Measurements from ENCODE around the gene VEGFA. TPM values are rescaled to one million over a fixed set of nuclear protein-coding genes. Genes with fewer than 3 reads are reported as not detected.

The VEGFA gene
- total RNA-seq, 1 experiment from 2014 or later, result 35.5 TPM

DNA sequence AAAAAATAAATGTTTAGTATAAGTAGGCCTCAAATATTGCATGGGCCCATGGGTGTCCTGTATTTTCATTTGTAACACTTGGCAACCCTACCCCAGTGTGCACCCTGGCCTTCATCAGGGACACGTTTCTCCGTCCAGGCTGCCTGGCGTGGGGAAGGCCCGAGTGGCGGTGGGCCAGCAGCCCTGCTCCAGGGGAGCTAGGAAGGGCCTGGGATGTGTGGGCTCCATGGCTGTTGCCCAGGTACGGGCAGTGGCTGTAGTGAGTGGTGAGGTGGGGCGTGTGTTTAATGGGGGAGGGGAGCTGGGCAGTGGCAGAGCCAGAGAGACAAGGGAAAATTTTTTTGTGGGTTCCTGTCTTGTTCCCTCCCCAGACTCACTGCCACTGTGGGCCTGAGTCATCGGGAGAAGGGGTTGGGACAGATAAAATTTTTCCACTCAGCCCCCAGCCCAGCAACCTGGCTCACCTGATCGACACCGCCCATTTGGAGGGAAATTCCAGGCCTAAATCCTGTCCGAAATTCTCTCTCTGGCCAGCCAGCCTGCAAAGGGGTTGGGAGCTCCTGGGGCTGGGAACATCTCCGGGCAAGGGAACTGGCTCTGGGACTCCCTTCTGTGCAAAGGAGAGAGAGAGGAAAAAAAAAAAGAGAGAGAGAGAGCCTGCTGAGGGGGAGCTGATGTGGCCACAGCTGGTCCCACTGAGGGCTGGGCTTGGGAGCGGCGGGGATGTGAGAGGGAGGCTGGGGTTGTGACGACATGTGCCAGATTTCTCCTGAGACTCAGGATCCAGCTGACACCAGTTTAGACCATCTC is 32.5 kb upstream of the VEGFA start:
- DNase-seq (ENCODE audit: low read depth, low spot score), result no peak
- in situ Hi-C loops (cut with HindIII; ENCODE audit: low pct_unique_long_range_greater_than_20kb, low sequenced_read_pairs), result no loop called here

DNA sequence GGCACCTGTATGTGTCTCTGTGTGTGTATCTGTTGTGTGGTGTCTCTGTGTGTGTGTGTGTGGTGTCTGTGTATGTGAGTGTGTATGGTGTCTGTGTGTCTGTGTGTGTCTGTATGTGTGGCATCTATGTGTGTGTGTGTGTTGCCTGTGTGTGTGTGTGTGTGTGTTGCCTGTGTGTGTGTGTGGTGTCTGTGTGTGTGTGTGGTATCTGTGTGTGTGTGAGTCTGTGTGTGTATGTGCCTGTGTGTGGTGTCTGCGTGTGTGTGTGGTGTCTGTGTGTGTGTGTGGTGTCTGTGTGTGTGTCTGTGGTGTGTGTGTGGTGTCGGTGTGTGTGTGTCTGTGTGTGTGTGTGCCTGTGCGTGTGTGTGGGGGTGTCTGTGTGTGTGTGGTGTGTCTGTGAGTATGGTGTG is 31.7 kb upstream of the VEGFA start:
- in situ Hi-C loops (cut with HindIII; ENCODE audit: low pct_unique_long_range_greater_than_20kb, low sequenced_read_pairs), result no loop called here

DNA sequence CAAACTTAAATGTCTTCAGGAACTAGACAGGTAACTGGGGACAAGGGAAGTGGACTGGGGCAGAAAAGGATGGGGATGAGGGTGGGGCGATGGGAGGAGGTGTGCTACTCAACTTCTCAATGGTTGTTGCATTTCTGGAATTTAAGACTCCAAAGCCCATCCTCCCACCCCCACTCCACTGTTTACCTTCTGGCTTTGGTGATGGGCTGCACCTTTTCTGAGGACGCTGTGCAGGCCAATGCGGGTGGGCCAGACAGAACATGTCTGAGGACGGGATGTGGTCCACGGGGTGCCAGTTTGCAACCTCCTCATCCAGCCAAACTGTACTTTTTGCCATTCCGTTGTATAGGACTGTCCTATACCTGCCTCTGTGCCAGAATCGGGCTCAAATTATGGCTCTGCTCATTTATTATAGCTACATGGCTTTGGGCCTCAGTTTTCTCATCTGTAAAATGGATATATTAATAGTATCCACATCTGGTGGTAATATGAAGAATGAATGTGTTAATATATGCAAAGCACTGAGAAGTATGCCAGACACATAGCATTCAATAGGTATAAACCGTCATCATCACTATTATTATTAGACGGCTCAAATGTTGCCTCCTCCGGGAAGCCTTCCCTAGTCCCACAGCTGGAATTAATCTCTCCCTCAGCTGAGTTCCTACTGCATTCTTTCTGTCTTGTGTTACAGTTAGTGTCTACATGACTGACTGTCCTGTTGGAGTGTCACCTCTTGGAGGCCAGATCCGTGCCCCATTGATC is 31.0 kb upstream of the VEGFA start:
- in situ Hi-C loops (cut with HindIII; ENCODE audit: low pct_unique_long_range_greater_than_20kb, low sequenced_read_pairs), result no loop called here
- no peak for DNase-seq (ENCODE audit: low read depth, low spot score)

More for the DNA sequence above, 31.7 kb upstream of the VEGFA start:
- DNase-seq (ENCODE audit: low read depth, low spot score), result no peak

DNA sequence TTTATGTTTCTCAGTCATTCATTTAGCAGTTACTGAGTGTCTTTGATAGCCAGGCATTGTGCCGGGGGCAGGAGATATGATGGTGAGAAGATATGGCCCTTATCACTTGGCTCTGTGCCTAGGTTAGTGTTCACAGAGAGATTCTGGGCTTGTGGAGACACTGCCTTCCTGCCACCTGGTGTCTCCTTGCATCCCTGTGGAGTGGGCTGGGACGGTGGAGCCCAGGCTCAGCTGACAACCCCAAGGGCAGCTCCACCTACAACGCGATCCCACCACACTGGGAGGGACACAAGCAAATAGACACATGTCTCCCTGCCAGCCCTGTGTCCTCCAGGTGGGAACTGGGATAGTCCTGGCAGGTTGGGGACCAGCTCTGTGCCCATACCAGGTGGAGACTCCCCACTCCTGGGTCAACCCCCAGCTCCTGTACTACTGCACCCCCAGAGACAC is 30.3 kb upstream of the VEGFA start:
- in situ Hi-C loops (cut with HindIII; ENCODE audit: low pct_unique_long_range_greater_than_20kb, low sequenced_read_pairs), result no loop called here
- DNase-seq (ENCODE audit: low read depth, low spot score), result no peak

DNA sequence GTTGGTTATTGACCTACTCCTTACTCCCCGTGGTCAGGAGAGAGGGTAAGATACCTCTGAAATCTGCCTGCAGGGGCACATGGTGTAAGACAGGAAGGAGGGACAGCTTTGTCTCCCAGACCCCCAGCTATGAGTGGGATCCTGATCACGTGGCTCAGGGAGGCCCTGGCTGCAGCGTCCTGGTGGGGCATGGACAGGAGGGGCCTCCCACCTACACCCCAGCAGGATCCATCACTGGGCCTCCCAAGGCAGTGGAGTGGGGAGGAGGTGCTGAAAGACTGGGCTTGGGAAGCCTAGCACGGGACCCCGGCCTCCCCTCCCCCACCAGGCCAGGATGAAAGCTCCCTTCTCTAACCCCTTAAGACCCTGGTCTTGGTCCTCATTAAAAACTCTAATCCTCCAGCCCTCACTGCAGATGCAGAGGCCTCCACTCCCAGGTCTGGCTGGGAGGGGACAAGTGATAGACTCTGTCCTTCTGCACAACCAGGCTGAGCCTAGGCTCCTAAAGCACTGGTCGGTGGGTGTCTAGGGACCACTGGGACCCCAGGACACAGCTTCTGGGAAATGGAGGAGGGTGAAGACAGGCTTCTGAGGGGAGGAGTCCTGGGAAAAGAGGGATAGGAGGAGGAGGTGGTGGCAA is 29.6 kb upstream of the VEGFA start:
- no peak for DNase-seq (ENCODE audit: low read depth, low spot score)
- in situ Hi-C loops (cut with HindIII; ENCODE audit: low pct_unique_long_range_greater_than_20kb, low sequenced_read_pairs), result no loop called here

DNA sequence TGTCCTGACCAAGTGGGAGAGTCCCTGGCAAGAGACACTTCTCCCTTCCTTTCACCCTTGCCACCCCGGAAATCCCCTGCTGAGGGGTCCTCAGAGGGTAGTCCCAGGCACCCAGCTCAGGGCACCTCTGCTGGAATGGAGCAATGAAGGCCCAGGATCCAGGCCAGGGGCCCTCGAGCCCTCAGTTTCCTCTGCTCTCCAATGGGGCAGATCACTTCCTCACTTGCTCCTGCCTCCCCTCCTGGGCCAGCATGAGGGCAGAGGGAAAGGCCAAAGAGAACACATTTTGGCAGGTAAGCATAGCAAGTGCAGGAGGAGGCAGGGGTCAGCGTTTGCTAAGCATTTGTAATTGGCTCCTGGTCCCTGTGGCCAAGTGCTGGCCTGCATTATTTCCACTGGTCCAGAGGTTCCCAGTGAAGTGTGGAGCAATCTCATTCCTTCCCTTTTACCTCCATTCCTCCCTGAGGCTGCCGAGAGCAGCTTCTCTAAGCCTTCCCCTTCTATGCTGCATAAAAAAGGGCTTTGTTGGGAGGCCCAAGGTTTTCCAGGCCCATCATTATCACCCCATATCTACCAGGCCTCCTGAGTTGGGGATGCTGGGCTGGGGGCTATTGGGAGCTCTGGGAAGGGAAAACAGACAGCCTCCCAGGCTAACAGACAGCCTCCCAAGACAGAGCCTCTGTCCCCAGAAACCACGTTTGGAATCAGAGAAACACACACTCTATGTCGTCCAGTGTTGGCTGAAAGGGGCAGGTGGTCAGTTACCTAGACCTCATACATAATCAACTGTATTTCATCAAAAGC is 28.8 kb upstream of the VEGFA start:
- no peak for DNase-seq (ENCODE audit: low read depth, low spot score)
- in situ Hi-C loops (cut with HindIII; ENCODE audit: low pct_unique_long_range_greater_than_20kb, low sequenced_read_pairs), result no loop called here

DNA sequence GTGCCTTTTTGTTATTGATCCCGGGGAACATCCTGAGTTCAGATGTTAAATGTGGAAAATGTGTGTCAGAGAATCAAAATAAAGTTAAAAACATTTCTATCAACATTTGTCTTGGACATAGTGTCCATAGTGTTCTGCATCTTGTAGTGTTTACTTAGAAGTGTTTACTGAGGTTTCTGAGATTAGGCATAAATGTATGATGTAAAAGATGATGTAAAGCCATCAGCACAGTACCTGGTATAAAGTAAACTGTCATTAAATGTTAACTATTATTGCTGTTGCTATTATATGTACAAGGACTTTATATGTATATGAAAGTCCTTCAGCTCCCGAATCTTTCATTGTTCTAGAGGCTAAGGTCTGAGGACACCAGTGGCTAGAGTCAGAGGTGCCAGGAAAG is 28.2 kb upstream of the VEGFA start:
- in situ Hi-C loops (cut with HindIII; ENCODE audit: low pct_unique_long_range_greater_than_20kb, low sequenced_read_pairs), result no loop called here
- DNase-seq (ENCODE audit: low read depth, low spot score), result no peak

DNA sequence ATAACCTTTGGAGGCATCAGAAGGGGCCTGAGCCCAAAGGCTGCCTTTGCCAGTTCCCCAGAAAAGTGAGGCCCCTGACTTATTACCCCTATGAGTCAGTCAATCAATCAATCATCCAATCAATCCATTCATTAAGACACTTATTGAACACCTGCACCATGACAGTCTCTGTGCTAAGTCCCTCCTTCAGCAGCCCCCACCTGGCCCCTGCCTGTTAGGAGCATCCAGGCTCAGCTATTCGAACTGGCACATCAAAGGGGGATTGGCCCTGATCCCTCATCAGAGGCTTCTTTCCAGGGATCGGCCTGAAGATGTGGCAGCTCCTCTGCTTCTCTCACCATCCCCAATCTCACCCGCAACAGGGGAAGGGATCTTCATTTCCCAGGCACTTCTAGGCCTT is 27.7 kb upstream of the VEGFA start:
- no peak for DNase-seq (ENCODE audit: low read depth, low spot score)
- in situ Hi-C loops (cut with HindIII; ENCODE audit: low pct_unique_long_range_greater_than_20kb, low sequenced_read_pairs), result no loop called here

DNA sequence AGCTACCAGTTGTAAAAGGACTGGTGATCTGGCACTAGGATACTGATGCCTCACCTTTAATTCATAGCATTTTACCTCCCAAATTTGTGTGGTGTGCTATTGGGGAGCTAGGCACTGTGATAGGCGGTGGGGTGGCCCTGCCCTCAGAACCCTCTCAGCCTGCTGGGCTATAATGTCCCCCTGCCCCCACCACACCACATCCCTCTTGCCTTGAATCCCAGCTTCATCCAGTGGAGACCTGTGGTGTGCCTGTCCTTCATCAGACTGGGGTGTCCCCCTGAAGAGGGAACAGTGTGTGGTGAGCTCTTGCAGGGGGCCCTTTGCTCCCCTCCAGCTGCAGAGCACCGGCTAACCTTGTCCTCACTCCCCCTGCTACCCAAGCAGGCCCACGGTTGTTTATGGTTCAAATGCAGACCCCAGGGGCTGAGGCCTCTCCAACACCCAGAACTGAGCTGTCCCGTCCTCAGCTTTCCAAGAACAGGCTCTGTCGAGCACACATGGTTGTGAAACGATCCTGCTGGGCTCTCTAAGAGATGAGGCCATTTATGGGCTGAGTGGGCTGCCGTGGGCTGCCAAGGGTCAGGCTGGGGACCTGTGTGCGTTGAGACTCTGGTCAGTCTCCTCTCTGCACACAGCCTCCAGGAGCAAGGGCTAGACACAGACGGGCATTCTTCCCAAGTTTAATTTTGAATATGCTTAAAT is 26.9 kb upstream of the VEGFA start:
- DNase-seq (ENCODE audit: low read depth, low spot score), result no peak
- in situ Hi-C loops (cut with HindIII; ENCODE audit: low pct_unique_long_range_greater_than_20kb, low sequenced_read_pairs), result no loop called here

DNA sequence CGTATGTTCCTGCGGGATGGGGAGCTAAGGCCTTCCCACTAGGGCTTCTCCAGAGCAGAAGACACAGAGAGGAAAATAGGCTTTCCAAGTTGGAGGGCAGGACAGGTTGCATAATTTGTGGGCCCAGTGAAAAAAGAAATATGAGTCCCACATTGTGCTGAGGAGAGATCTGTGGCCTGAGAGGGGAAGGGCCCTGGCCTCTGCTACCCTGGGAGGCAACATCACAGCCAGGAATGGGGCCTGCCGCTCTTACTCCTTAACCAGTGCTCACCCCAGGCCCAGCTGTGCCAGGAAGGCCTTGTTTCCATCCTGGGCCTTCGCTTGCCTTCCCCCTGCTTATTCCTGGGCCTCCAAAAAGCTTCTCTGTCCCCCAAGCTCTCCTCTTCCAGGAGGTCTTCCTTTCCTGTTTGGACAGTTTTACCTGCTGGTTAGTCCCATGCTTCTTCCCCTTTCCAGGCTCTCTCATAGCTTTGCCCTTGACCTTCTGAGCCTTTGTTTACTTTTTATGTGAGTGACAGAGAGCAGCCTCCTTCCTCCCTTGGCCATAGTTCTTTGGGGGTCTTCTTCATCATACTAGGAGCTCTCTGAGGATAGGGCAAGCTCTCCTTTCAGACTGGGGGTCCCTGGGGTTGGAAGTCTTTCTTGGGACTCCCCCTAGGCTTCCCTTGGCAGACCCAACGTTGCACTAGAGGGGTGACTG is 26.2 kb upstream of the VEGFA start:
- in situ Hi-C loops (cut with HindIII; ENCODE audit: low pct_unique_long_range_greater_than_20kb, low sequenced_read_pairs), result no loop called here

DNA sequence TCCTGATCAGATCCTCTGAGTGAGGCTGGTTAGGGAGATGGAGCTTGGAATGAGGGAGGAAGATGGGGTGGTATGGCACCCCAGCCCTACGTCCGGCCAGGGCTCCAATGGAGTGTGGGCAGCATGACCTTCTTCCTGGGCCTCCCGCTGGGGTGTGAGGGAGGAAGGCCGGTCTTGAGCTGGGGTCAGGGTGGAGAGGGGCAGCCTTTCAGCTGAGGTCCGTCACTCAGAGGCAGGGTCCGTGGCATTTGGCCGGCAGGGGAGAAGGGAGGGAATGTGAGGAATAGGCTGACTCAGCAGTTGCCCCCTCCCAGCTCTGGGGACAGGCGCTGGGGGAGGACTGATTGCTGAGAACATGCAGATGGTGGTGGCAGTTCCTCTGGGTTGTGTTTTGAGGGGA is 25.5 kb upstream of the VEGFA start:
- in situ Hi-C loops (cut with HindIII; ENCODE audit: low pct_unique_long_range_greater_than_20kb, low sequenced_read_pairs), result no loop called here

More for the DNA sequence above, 26.2 kb upstream of the VEGFA start:
- no peak for DNase-seq (ENCODE audit: low read depth, low spot score)

DNA sequence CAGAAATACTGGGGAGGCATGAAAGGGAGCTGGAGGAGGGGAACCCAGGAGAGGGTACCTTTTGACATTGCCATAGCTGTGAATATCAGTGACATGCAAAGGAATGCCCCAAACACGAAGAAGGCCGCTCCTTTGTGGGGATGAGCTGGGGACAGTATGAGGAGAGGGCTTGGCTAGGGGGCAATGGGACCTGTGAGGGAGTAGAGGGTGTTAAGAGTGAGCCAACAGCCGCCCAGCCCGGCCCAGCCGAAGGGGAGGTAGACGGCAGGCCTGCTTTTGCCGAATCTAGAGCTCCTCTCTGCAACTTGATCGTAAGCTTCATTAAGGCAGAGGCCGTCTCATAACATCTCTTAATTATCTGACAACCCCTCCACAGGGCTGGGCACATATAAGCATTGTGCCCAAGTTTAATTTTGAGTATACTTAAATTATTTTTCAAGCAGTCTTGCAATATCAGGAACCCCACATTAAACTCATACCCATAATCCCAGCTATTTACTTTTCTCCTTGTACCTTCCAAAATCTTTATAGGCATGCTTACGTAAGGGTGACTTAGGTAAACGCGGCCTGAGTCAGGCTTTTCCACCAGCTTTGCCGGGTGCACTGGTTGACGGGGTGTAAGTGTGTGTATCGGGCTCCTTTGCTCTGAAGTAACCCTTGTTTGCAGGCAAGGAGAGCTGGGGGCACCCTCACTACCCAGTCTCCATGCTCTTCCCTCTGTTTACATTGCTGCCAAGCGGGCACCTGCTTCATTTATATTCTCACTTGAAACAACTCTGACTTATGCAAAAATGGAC is 24.9 kb upstream of the VEGFA start:
- in situ Hi-C loops (cut with HindIII; ENCODE audit: low pct_unique_long_range_greater_than_20kb, low sequenced_read_pairs), result no loop called here
- no peak for DNase-seq (ENCODE audit: low read depth, low spot score)

More for the DNA sequence above, 25.5 kb upstream of the VEGFA start:
- no peak for DNase-seq (ENCODE audit: low read depth, low spot score)

DNA sequence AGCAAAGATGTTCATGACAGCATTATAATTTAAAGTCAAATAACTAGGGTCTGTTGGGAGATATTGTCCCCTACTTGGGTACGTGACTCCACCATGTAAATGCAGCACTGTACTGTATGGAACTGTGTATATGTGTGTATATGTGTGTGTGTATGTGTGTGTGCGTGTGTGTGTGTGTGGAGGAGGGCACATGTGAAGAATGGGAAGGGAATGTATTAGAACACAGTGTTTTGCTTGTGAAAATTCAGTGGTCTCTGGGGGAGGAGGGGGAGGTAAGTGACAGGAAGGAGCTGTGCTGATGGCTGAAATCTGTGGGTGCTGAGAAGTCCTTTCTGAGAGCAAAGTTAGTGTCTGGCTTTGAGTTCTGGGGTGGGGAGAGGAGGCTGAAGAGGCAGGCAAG is 23.9 kb upstream of the VEGFA start:
- no peak for DNase-seq (ENCODE audit: low read depth, low spot score)
- in situ Hi-C loops (cut with HindIII; ENCODE audit: low pct_unique_long_range_greater_than_20kb, low sequenced_read_pairs), result no loop called here

DNA sequence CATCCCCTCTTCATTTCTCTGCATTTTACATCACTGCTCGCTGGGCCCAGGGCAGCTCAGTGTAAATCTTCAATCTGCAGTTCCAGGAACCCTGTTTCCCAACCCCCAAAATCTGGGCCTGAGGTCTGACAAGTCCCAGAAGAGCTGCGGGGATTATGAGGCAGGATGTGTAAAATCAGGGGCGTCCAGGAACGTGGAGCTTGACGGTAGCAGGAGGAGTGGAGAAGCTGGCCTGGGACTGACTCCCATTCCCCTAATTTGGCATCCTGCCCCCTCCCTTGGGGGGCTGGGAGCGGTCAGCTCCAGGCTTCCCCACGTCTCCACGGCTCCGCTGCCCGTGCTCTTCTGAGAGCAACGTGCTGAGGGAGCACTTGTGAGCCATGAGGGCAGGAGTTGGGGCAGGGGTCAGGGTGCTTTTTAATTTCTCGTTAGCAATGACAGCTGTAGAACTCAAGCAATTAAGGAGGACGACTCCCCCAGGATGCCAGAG is 23.4 kb upstream of the VEGFA start:
- DNase-seq (ENCODE audit: low read depth, low spot score), result no peak
- in situ Hi-C loops (cut with HindIII; ENCODE audit: low pct_unique_long_range_greater_than_20kb, low sequenced_read_pairs), result no loop called here

DNA sequence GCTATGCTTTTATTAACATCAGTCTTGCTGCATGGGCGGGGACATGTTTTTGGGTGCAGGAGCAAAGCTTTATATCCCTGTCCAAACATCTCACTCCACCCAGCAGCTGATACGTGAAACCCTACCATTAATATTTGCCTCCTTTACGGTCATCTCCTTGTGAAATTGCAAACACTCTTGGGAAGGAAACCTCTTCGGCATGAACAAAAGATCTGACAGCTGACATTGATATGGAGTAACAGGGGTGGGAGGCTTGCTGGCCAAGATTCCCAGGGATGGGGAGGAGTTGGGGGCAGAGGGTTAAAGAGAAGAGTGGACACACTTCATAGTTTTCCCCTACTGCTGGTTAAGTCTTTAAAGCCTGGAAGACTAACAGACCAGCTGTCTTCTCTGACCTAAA is 22.2 kb upstream of the VEGFA start:
- in situ Hi-C loops (cut with HindIII; ENCODE audit: low pct_unique_long_range_greater_than_20kb, low sequenced_read_pairs), result no loop called here
- DNase-seq (ENCODE audit: low read depth, low spot score), result no peak

DNA sequence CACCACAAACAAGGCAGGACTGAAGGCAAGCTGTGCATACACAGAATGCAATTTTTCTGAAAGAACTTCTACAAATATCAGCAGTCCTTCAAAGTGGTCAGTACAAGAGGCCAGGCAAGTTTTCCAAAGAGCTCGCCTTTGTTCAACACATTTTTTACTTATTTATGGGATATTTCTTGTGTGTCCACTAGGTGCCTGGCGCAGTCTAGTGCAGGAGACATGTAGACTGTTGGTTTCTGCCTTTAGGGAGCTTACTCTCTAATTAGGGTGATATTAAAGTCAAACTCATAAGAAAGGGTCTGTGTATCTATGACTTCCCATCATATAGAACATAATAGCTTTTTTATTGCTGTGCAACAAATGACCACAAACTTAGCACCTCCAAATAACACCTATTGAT is 21.2 kb upstream of the VEGFA start:
- DNase-seq (ENCODE audit: low read depth, low spot score), result no peak
- in situ Hi-C loops (cut with HindIII; ENCODE audit: low pct_unique_long_range_greater_than_20kb, low sequenced_read_pairs), result no loop called here

Data from SK-MEL-5 (cell line).